ENCODE results near the gene VPS13A. TPM values are rescaled to one million over a fixed set of nuclear protein-coding genes. Genes with fewer than 3 reads are reported as not detected.

Gene VPS13A
- total and polyA plus RNA-seq, 4 donors = 2.4 to 45.1 (median 22.6) TPM

DNA sequence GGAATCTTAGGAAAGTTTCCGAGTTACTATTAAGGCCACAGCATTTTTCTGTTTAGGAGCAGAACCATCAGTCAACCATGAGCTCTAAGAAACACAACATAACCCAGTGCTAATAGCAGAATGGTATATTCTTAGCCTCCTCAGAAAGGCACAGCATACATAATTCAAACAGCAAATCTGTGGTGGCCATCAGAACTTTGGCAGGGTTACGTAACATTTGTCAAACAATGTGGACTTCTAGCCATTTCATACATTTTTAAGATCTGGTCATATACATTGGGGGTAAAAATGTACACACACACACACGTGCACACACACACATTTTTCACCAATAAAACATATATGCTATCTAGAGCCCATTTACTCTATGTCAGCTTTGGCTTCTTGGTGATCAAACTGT, 245.6 kb downstream of the VPS13A start:
- H3K9me3 ChIP-seq (ENCODE audit: control insufficient read depth in 4 of 4, low read length in 3 of 4) = no peaks in the 10 kb centered on the region
- H3K27ac ChIP-seq (ENCODE audit: low read depth in 1 of 2, low read length in 2 of 2) = no peak overlapping the region
- H3K9ac ChIP-seq (ENCODE audit: low read depth in 1 of 2, low read length in 2 of 2) = no peak overlapping the region
- WGBS = 95% methylated on average over 3 of the region's 3 CpGs
- DNase-seq (ENCODE audit: low spot score) = no peak
- peaks cover 0 to 7% (median 0%) of the 10 kb centered on the region in 4 donors for H3K36me3 ChIP-seq (ENCODE audit: control insufficient read depth in 4 of 4, insufficient read depth in 3 of 4, low read depth in 1 of 4, low read length in 3 of 4)
- no peaks in the 10 kb centered on the region for H3K27me3 ChIP-seq (ENCODE audit: control insufficient read depth in 4 of 4, insufficient read depth in 4 of 4, low read length in 3 of 4)
- no peak overlapping the region for H3K4me3 ChIP-seq (ENCODE audit: low read depth in 1 of 3, low read length in 3 of 3)
- no peaks in the 10 kb centered on the region for H3K4me1 ChIP-seq (ENCODE audit: control insufficient read depth in 4 of 4, insufficient read depth in 4 of 4, low read length in 3 of 4)
- no peak for TF ChIP-seq YY1 (IDR thresholded peaks at IDR 0.05)
- TF ChIP-seq, protein P1, sequence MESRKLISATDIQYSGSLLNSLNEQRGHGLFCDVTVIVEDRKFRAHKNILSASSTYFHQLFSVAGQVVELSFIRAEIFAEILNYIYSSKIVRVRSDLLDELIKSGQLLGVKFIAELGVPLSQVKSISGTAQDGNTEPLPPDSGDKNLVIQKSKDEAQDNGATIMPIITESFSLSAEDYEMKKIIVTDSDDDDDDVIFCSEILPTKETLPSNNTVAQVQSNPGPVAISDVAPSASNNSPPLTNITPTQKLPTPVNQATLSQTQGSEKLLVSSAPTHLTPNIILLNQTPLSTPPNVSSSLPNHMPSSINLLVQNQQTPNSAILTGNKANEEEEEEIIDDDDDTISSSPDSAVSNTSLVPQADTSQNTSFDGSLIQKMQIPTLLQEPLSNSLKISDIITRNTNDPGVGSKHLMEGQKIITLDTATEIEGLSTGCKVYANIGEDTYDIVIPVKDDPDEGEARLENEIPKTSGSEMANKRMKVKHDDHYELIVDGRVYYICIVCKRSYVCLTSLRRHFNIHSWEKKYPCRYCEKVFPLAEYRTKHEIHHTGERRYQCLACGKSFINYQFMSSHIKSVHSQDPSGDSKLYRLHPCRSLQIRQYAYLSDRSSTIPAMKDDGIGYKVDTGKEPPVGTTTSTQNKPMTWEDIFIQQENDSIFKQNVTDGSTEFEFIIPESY (IDR thresholded peaks at IDR 0.05) = no peak
- no peak for TF ChIP-seq TAF1 (conservative IDR thresholded peaks at IDR 0.05)
- TF ChIP-seq RXRA (IDR thresholded peaks at IDR 0.05) = no peak
- TF ChIP-seq REST (IDR thresholded peaks at IDR 0.05) = no peak
- TF ChIP-seq RAD21 (IDR thresholded peaks at IDR 0.05) = no peak
- TF ChIP-seq HNF4G (IDR thresholded peaks at IDR 0.05) = no peak
- TF ChIP-seq, protein P2, sequence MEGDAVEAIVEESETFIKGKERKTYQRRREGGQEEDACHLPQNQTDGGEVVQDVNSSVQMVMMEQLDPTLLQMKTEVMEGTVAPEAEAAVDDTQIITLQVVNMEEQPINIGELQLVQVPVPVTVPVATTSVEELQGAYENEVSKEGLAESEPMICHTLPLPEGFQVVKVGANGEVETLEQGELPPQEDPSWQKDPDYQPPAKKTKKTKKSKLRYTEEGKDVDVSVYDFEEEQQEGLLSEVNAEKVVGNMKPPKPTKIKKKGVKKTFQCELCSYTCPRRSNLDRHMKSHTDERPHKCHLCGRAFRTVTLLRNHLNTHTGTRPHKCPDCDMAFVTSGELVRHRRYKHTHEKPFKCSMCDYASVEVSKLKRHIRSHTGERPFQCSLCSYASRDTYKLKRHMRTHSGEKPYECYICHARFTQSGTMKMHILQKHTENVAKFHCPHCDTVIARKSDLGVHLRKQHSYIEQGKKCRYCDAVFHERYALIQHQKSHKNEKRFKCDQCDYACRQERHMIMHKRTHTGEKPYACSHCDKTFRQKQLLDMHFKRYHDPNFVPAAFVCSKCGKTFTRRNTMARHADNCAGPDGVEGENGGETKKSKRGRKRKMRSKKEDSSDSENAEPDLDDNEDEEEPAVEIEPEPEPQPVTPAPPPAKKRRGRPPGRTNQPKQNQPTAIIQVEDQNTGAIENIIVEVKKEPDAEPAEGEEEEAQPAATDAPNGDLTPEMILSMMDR (IDR thresholded peaks at IDR 0.05; ENCODE audit: low read depth, low read length, missing input control) = no peak
- TF ChIP-seq SP1 (IDR thresholded peaks at IDR 0.05) = no peak
- no peak for TF ChIP-seq GABPA (IDR thresholded peaks at IDR 0.05 in 1 of 2, conservative IDR thresholded peaks at IDR 0.05 in 1 of 2)
- no peak for TF ChIP-seq FOXA1 (IDR thresholded peaks at IDR 0.05)
- TF ChIP-seq NR2F2 (IDR thresholded peaks at IDR 0.05) = no peak
- TF ChIP-seq JUND (IDR thresholded peaks at IDR 0.05) = no peak
- no peak for TF ChIP-seq ATF3 (IDR thresholded peaks at IDR 0.05)
- TF ChIP-seq, protein P3, sequence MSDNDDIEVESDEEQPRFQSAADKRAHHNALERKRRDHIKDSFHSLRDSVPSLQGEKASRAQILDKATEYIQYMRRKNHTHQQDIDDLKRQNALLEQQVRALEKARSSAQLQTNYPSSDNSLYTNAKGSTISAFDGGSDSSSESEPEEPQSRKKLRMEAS (IDR thresholded peaks at IDR 0.05) = no peak
- no peak for TF ChIP-seq EGR1 (IDR thresholded peaks at IDR 0.05; ENCODE audit: low read depth in 2 of 2)
- TF ChIP-seq HNF4A (conservative IDR thresholded peaks at IDR 0.05) = no peak

Measured in liver (tissue), 9 donors.